Bronchial epithelial cell (primary cell): ENCODE measurements around the gene PPIF. TPM values are rescaled to one million over a fixed set of nuclear protein-coding genes. Genes with fewer than 3 reads are reported as not detected.

ENCODE experiments used
- DNase-seq: peaks from one replicate; pipeline ENCODE4 v3.0.0-alpha.2; 2010; ENCODE audit warnings: low read depth
- FAIRE-seq: peaks from 2 replicates; lab custom pipeline; 2011; peaks lifted over from hg19 to GRCh38; lab: Jason Lieb, UNC
- H3K27me3 ChIP-seq: 2 replicates; pipeline ENCODE4 v1.5.1; 2011; ENCODE audit warnings: low read length; ENCODE audit not compliant: control insufficient read depth, insufficient read depth
- H3K36me3 ChIP-seq: 2 replicates; pipeline ENCODE4 v1.5.1; 2011; ENCODE audit warnings: low read length; ENCODE audit not compliant: control insufficient read depth, insufficient read depth
- H3K4me3 ChIP-seq: 2 replicates; pipeline ENCODE4 v1.5.1; 2011; ENCODE audit warnings: mild to moderate bottlenecking, low read depth, low read length, control low read depth
- total RNA-seq: library from RNA; depleted of rRNA; stranded (reverse); fragments of >200 nt; gene quantifications from 2 replicates; pipeline ENCODE4 v1.2.1, GENCODE V29; 2014
- TF ChIP-seq, protein P1 (sequence below): IDR thresholded peaks from 2 replicates; pipeline ENCODE4 v1.5.1; 2011; ENCODE audit warnings: mild to moderate bottlenecking, moderate library complexity, low read length, control low read depth, inconsistent platforms; ENCODE audit not compliant: insufficient read depth, severe bottlenecking

PPIF gene
- total RNA-seq, 1 donor from 2014 or later, result 27.1 TPM

- H3K27me3 ChIP-seq, result no peaks in the 10 kb centered on the region
- FAIRE-seq (peak; percentile 7), DNase-seq (no peak)
- H3K4me3 ChIP-seq, result no peak overlapping the region
- peaks cover 32% of the 10 kb centered on the region for H3K36me3 ChIP-seq
- TF ChIP-seq, protein P1, sequence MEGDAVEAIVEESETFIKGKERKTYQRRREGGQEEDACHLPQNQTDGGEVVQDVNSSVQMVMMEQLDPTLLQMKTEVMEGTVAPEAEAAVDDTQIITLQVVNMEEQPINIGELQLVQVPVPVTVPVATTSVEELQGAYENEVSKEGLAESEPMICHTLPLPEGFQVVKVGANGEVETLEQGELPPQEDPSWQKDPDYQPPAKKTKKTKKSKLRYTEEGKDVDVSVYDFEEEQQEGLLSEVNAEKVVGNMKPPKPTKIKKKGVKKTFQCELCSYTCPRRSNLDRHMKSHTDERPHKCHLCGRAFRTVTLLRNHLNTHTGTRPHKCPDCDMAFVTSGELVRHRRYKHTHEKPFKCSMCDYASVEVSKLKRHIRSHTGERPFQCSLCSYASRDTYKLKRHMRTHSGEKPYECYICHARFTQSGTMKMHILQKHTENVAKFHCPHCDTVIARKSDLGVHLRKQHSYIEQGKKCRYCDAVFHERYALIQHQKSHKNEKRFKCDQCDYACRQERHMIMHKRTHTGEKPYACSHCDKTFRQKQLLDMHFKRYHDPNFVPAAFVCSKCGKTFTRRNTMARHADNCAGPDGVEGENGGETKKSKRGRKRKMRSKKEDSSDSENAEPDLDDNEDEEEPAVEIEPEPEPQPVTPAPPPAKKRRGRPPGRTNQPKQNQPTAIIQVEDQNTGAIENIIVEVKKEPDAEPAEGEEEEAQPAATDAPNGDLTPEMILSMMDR, result no peak
Measured at GRCh38 chr10:79312601-79313187, 34.6 kb upstream of the PPIF start.

DNA sequence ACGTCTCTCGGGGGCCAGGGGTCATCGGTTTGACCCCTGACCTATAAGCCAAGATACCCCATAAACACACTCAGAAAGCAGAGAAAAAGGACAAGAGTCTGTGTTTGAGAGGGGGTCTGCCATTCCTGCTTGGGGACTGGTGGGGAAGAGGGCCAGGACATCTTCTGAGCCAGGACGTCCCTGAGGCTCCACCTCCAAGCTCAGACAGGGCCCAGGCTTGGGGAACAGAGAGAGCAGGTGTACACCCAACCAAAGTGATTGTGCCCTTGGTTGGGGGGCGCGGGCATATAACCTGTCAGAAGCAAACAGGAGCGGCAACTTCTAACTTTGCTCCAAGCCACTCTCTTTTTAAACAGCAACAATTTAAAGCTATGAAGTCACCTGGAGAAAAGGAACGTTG is 33.9 kb upstream of the PPIF start:
- Histone ChIP-seq H3K27me3 (no peaks in the 10 kb centered on the region), H3K36me3 (peaks cover 30% of the 10 kb centered on the region), H3K4me3 (no peak overlapping the region)
- TF ChIP-seq, protein P1, result no peak
- DNase-seq (no peak), FAIRE-seq (no peak)

DNA sequence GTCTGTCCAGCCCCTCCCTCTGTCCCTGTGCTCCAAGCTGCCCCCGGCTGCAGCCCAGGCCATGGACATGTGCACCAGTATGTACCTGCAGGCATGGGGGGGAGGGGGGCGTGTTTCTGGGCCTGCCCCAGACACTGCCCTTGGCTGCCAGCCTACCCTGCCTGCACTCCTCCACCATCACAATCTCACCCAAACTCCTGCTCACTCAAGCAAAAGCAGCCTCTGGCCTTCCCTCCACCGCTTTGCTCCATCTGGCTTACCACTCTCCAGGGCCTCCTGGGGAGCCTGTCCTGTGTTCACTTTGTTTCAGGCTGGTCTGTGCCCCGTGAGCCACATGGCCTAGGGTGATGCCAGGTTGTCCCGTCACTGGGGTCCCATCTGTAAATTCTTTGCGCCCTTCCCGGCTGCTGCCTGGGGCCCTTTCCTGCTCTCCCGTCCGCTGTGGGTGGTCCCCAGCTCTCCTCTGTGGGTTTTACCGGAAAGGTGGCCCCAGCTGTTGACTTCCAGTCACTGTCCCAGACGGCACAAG is 33.3 kb upstream of the PPIF start:
- DNase-seq (no peak), FAIRE-seq (no peak)
- peaks cover 26% of the 10 kb centered on the region for H3K36me3 ChIP-seq
- H3K27me3 ChIP-seq, result no peaks in the 10 kb centered on the region
- H3K4me3 ChIP-seq, result no peak overlapping the region
- TF ChIP-seq, protein P1, result no peak

DNA sequence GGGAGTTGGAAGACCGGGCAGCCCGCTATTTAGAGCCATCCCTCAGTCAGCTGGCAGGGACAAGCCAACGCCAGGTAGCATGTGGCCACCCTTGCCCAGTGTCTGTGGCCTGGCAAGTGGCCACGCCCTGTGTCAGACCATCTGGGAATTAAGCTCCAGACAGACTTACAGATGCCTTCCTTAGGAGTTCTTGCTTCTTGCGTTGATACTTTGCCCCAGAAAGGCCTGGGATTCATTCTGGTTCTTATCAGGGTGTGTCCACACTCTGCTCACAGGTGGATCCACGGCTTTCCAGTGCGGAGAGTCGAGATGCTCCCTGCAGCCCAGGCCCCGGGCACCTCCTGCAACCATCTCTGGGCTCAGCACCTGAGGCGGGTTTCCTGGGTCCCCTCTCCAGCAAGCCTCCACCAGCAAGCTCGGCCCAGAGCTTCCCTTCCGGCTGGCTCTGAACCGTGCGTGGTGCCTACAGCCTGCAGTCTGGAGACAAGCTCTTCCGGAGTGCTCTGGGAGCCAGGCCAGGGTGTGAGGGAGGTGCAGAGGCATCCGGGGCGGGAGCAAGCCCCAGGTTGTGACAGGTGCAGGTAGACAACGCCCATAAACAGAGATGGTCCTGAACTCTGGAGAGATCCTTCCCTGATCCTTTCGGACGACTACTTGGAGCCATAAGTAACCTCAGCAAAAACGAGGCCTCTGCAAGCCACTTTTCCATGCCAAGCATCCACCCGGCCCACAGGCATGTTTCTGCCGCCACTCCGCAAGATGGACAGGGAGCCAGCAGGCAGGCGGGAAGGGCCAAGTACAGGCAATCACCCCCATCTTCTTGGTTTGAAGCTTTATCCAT is 32.3 kb upstream of the PPIF start:
- H3K4me3 ChIP-seq, result no peak overlapping the region
- H3K27me3 ChIP-seq, result no peaks in the 10 kb centered on the region
- DNase-seq, result no peak
- FAIRE-seq, result no peak
- TF ChIP-seq, protein P1, result no peak
- H3K36me3 ChIP-seq, result peaks cover 21% of the 10 kb centered on the region

- peaks cover 18% of the 10 kb centered on the region for H3K36me3 ChIP-seq
- DNase-seq (no peak), FAIRE-seq (no peak)
- no peaks in the 10 kb centered on the region for H3K27me3 ChIP-seq
- TF ChIP-seq, protein P1, result no peak
- no peak overlapping the region for H3K4me3 ChIP-seq
Measured at GRCh38 chr10:79315602-79315920, 31.7 kb upstream of the PPIF start.
